ENCODE data around the gene EXO1.

The EXO1 gene

GRCh38 chr1:241896670-241896962, 48.6 kb downstream of the EXO1 start:
- no peak for TF ChIP-seq CTCF (conservative IDR thresholded peaks at IDR 0.05; ENCODE audit: control insufficient read depth, insufficient read depth, low read depth, low read length)
- no peak for DNase-seq (ENCODE audit: low read depth)
- H3K4me3 ChIP-seq (ENCODE audit: control insufficient read depth, low read depth, low read length) = no peak overlapping the region

GRCh38 chr1:241899210-241899609, 51.2 kb downstream of the EXO1 start:
- no peak for TF ChIP-seq CTCF (conservative IDR thresholded peaks at IDR 0.05; ENCODE audit: control insufficient read depth, insufficient read depth, low read depth, low read length)
- H3K4me3 ChIP-seq (ENCODE audit: control insufficient read depth, low read depth, low read length) = no peak overlapping the region
- no peak for DNase-seq (ENCODE audit: low read depth)

DNA sequence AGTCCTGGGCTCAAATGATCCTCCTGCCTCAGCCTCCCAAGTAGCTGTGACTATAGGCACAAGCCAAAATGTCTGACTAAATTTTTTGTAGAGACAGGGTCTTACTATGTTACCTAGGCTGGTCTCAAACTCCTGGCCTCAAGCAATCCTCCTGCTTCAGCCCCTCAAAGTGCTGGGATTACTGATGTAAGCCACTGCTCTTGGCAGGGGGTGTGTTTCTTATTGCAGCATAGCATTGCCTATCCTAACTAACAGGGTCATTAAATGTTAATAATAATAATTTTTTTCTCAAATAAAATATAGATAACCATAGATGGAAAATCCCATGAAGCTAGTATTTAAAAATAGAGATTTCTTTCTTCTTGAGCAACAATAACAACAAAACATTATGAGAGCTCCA, 52.4 kb downstream of the EXO1 start:
- no peak overlapping the region for H3K4me3 ChIP-seq (ENCODE audit: control insufficient read depth, low read depth, low read length)
- DNase-seq (ENCODE audit: low read depth) = no peak
- no peak for TF ChIP-seq CTCF (conservative IDR thresholded peaks at IDR 0.05; ENCODE audit: control insufficient read depth, insufficient read depth, low read depth, low read length)

GRCh38 chr1:241902391-241903065, 54.5 kb downstream of the EXO1 start:
- H3K4me3 ChIP-seq (ENCODE audit: control insufficient read depth, low read depth, low read length) = no peak overlapping the region
- DNase-seq (ENCODE audit: low read depth) = peak; percentile 23
- TF ChIP-seq CTCF (conservative IDR thresholded peaks at IDR 0.05; ENCODE audit: control insufficient read depth, insufficient read depth, low read depth, low read length) = no peak

DNA sequence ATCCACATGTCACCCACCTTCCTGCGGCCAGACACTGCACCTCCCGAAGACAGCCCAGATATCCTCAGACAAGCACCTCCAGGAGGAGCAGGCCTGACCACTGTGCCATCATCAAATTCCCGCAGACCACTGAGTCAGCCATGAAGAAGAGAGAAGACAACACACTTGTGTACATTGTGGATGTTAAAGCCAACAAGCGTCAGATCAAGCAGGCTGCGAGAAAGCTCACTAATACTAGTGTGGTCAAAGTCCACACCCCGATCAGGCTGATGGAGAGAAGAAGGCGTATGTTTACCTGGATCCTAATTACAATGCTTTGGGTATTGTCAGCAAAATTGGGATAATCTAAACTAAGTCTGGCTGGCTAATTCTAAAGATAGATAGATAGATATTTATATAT, 68.2 kb downstream of the EXO1 start:
- no peak for DNase-seq (ENCODE audit: low read depth)
- TF ChIP-seq CTCF (conservative IDR thresholded peaks at IDR 0.05; ENCODE audit: control insufficient read depth, insufficient read depth, low read depth, low read length) = no peak
- no peak overlapping the region for H3K4me3 ChIP-seq (ENCODE audit: control insufficient read depth, low read depth, low read length)

DNA sequence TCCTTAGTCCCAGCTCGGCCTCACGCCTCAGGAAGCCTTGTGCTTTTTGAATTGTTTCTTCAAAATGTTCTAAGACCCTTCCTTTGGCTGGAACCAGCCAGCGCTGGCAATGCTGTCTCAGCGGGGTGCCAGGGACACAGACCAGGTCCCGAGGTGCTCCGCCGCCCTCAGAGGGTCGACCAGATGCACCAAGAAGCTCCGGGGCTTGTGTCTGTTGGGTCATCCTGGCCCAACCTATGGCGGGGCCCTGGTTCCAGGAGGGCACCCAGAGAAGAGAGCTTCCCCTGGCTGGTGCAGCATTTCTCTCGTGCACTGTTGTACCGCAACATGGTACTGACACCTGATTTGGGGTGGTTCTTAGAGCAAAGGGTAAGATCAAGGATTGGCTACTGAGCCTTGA, 69.5 kb downstream of the EXO1 start:
- TF ChIP-seq CTCF (conservative IDR thresholded peaks at IDR 0.05; ENCODE audit: control insufficient read depth, insufficient read depth, low read depth, low read length) = no peak
- H3K4me3 ChIP-seq (ENCODE audit: control insufficient read depth, low read depth, low read length) = no peak overlapping the region

GRCh38 chr1:241918879-241919278, 70.9 kb downstream of the EXO1 start:
- no peak overlapping the region for H3K4me3 ChIP-seq (ENCODE audit: control insufficient read depth, low read depth, low read length)
- peak; percentile 92 for DNase-seq (ENCODE audit: low read depth)
- TF ChIP-seq CTCF (conservative IDR thresholded peaks at IDR 0.05; ENCODE audit: control insufficient read depth, insufficient read depth, low read depth, low read length) = no peak

More for the DNA sequence above, 69.5 kb downstream of the EXO1 start:
- no peak for DNase-seq (ENCODE audit: low read depth)
